ENCODE results near the gene LYSMD1. TPM values are rescaled to one million over a fixed set of nuclear protein-coding genes. Genes with fewer than 3 reads are reported as not detected.
"Not testable (repeated sequence)": the region's sequence is repeated elsewhere in the genome, so short reads cannot be mapped to it uniquely, and the experiment has no call there.

The LYSMD1 gene
- total RNA-seq, 1 donor from 2014 or later, result 21.9 TPM

GRCh38 chr1:151193856-151194255 lies 28.2 kb upstream of the LYSMD1 start:
- H3K27me3 Mint-ChIP-seq (ENCODE audit: unreplicated experiment), result peaks cover 10% of the 10 kb centered on the region
- peaks cover 7% of the 10 kb centered on the region for H3K9me3 Mint-ChIP-seq (ENCODE audit: unreplicated experiment)
- H3K4me1 Mint-ChIP-seq (ENCODE audit: low read depth, unreplicated experiment), result peaks cover 2% of the 10 kb centered on the region
- H3K4me3 Mint-ChIP-seq (ENCODE audit: unreplicated experiment), result no peak overlapping the region
- no peaks in the 10 kb centered on the region for H3K36me3 Mint-ChIP-seq (ENCODE audit: unreplicated experiment)
- TF ChIP-seq CTCF (IDR thresholded peaks at IDR 0.05; ENCODE audit: partially characterized antibody, unreplicated experiment), result no peak
- no peak overlapping the region for H3K27ac Mint-ChIP-seq (ENCODE audit: unreplicated experiment)
- DNase-seq, result no peak

- no peak overlapping the region for H3K4me3 Mint-ChIP-seq (ENCODE audit: unreplicated experiment)
- H3K36me3 Mint-ChIP-seq (ENCODE audit: unreplicated experiment), result no peaks in the 10 kb centered on the region
- TF ChIP-seq CTCF (IDR thresholded peaks at IDR 0.05; ENCODE audit: partially characterized antibody, unreplicated experiment), result no peak
- H3K27ac Mint-ChIP-seq (ENCODE audit: unreplicated experiment), result no peak overlapping the region
- H3K4me1 Mint-ChIP-seq (ENCODE audit: low read depth, unreplicated experiment), result peaks cover 6% of the 10 kb centered on the region
- peaks cover 8% of the 10 kb centered on the region for H3K27me3 Mint-ChIP-seq (ENCODE audit: unreplicated experiment)
- no peak for DNase-seq
- peaks cover 5% of the 10 kb centered on the region for H3K9me3 Mint-ChIP-seq (ENCODE audit: unreplicated experiment)
Measured at GRCh38 chr1:151193304-151193703, 27.6 kb upstream of the LYSMD1 start.

DNA sequence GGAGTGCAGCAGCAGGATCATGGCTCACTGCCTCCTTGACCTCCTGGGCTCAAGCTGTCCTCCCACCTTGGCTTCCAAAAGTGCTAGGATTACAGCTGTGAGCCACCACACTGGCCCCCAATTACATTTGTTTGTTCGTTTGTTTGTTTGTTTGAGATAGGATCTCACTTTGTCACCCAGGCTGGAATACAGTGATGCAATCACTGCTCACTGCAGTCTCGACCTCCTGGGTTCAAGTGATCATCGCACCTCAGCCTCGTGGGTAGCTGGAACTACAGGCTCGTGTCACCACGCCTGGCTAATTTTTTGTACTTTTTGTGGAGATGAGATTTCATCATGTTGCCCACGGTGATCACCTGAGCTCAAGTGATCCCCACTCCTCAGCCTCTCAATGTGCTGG lies 26.3 kb upstream of the LYSMD1 start:
- TF ChIP-seq CTCF (IDR thresholded peaks at IDR 0.05; ENCODE audit: partially characterized antibody, unreplicated experiment), result no peak
- no peak for DNase-seq
- H3K36me3 Mint-ChIP-seq (ENCODE audit: unreplicated experiment), result no peaks in the 10 kb centered on the region
- no peak overlapping the region for H3K27ac Mint-ChIP-seq (ENCODE audit: unreplicated experiment)
- peaks cover 6% of the 10 kb centered on the region for H3K27me3 Mint-ChIP-seq (ENCODE audit: unreplicated experiment)
- peaks cover 7% of the 10 kb centered on the region for H3K4me1 Mint-ChIP-seq (ENCODE audit: low read depth, unreplicated experiment)
- H3K4me3 Mint-ChIP-seq (ENCODE audit: unreplicated experiment), result no peak overlapping the region
- peaks cover 7% of the 10 kb centered on the region for H3K9me3 Mint-ChIP-seq (ENCODE audit: unreplicated experiment)

DNA sequence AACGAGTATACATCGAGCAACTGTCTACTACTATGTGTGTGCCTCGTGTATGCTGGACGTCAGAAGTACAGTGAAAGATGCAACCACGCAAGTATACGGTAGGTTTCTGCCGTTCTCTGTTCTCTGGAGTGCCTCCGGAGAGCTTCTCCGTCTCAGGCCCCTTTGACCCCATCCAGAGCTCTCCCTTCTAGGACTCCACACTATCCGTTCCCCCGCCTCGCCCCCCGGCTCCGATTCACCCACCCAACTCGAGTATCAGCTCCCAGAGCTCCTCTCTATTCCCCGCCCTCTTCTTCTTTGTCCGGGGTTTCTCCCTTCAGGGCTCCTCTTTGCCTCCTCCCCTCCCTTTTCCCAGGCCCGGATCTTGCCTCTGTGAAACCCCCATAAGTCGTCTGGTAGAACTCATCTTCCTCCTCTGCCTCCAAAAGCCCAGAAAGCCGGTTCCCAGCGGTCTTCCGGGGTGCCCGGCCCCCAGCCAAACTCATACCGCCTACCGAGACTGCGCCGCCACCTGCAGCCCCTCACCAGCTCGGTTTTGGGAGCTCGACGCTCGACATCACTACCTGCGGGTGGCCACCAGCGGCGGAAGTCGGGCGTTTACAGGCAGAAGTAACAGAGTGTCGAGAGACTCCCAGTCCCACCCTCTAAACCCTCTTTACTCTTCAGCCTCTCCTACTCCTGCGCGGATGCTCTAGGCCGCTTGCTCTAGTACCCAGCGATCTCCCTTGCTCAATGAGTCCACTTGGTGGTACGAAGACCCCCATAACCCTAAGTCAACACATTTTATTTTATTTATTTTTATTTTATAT lies 24.1 kb upstream of the LYSMD1 start, which contains the start of gene VPS72:
Gene VPS72, minus strand, starts transcription at position 561 of the 809 bp plus-strand sequence. Its CDS starts 76 bp downstream, at position 485.
- peak within 1 kb of the TSS; percentile 100 for H3K27ac Mint-ChIP-seq (ENCODE audit: unreplicated experiment)
- DNase-seq, result peak; percentile 87
- no peaks in the 10 kb centered on the region for H3K36me3 Mint-ChIP-seq (ENCODE audit: unreplicated experiment)
- H3K9me3 Mint-ChIP-seq (ENCODE audit: unreplicated experiment), result peaks cover 7% of the 10 kb centered on the region
- H3K4me1 Mint-ChIP-seq (ENCODE audit: low read depth, unreplicated experiment), result peaks cover 9% of the 10 kb centered on the region
- H3K27me3 Mint-ChIP-seq (ENCODE audit: unreplicated experiment), result peaks cover 6% of the 10 kb centered on the region
- H3K4me3 Mint-ChIP-seq (ENCODE audit: unreplicated experiment), result peak within 1 kb of the TSS; percentile 100
- TF ChIP-seq CTCF (IDR thresholded peaks at IDR 0.05; ENCODE audit: partially characterized antibody, unreplicated experiment), result no peak

- Mint-ChIP-seq H3K4me3 (ENCODE audit: unreplicated experiment) (peak overlapping the region; percentile 100), H3K27ac (ENCODE audit: unreplicated experiment) (peak overlapping the region; percentile 100)
- not testable (repeated sequence) for H3K36me3 Mint-ChIP-seq (ENCODE audit: unreplicated experiment)
Measured at GRCh38 chr1:151188667-151189066, 23.0 kb upstream of the LYSMD1 start.

More at GRCh38 chr1:151188667-151189066, 23.0 kb upstream of the LYSMD1 start:
- H3K4me1 Mint-ChIP-seq (ENCODE audit: low read depth, unreplicated experiment); DNase-seq; H3K27me3 Mint-ChIP-seq (ENCODE audit: unreplicated experiment); H3K9me3 Mint-ChIP-seq (ENCODE audit: unreplicated experiment): not testable (repeated sequence)

All from glutamatergic neuron (in vitro differentiated cells).